Neural progenitor cell (in vitro differentiated cells): ENCODE results near the gene MMP14.

Experiments used
- CTCF ChIP-seq: fragments of 200-600 bp; sonication (generic); IDR thresholded peaks from 2 replicates; pipeline ENCODE4 v1.5.1; 2017; ENCODE audit warnings: antibody characterized with exemption, mild to moderate bottlenecking
- EZH2 ChIP-seq: fragments of 200-600 bp; sonication (generic); IDR thresholded peaks from 2 replicates; pipeline ENCODE4 v1.6.1; 2017; ENCODE audit warnings: antibody characterized with exemption, mild to moderate bottlenecking, moderate library complexity

GRCh38 chr14:22886500-22887259, 50.3 kb downstream of the MMP14 start:
- peak; percentile 27 for TF ChIP-seq CTCF
- TF ChIP-seq EZH2, result no peak
